AG09309 (cell line): ENCODE results near the gene PCBP4.

Experiments used
- DNase-seq: peaks from one replicate; pipeline ENCODE4 v3.0.0-alpha.2; 2010; ENCODE audit warnings: low read depth
- H3K4me3 ChIP-seq: 2 replicates; pipeline ENCODE4 v1.5.1; 2011; ENCODE audit warnings: mild to moderate bottlenecking, low read depth, low read length, moderate library complexity; ENCODE audit not compliant: control insufficient read depth
- CTCF ChIP-seq: IDR thresholded peaks from 2 replicates; pipeline ENCODE4 v1.5.1; 2011; ENCODE audit warnings: mild to moderate bottlenecking, low read depth, low read length, inconsistent platforms; ENCODE audit not compliant: insufficient read depth, control insufficient read depth; ENCODE audit errors: missing control alignments

Gene PCBP4

GRCh38 chr3:51928438-51928837, 38.8 kb downstream of the PCBP4 start:
- no peak overlapping the region for H3K4me3 ChIP-seq
- no peak for DNase-seq
- TF ChIP-seq CTCF: no peak

- DNase-seq: no peak
- TF ChIP-seq CTCF: no peak
Measured at GRCh38 chr3:51927061-51927977, 39.9 kb downstream of the PCBP4 start.

GRCh38 chr3:51921081-51921578, 46.1 kb downstream of the PCBP4 start:
- no peak for TF ChIP-seq CTCF
- no peak for DNase-seq
- H3K4me3 ChIP-seq: no peak overlapping the region

More at GRCh38 chr3:51927061-51927977, 39.9 kb downstream of the PCBP4 start:
- H3K4me3 ChIP-seq: no peak overlapping the region

- TF ChIP-seq CTCF: no peak
- no peak overlapping the region for H3K4me3 ChIP-seq
- DNase-seq: no peak
Measured at GRCh38 chr3:51916418-51916817, 50.8 kb downstream of the PCBP4 start.

GRCh38 chr3:51908026-51908425, 59.2 kb downstream of the PCBP4 start:
- H3K4me3 ChIP-seq: no peak overlapping the region
- no peak for DNase-seq
- TF ChIP-seq CTCF: no peak
